ENCODE measurements around the gene CDC27. TPM values are rescaled to one million over a fixed set of nuclear protein-coding genes. Genes with fewer than 3 reads are reported as not detected.
A peak's percentile ranks its signal among the peaks of the same experiment; 100 is the strongest.

CDC27 gene
- total and polyA plus RNA-seq, 2 of the 4 experiments (the other 2 are of a cell fraction): 47.7 to 190 TPM

DNA sequence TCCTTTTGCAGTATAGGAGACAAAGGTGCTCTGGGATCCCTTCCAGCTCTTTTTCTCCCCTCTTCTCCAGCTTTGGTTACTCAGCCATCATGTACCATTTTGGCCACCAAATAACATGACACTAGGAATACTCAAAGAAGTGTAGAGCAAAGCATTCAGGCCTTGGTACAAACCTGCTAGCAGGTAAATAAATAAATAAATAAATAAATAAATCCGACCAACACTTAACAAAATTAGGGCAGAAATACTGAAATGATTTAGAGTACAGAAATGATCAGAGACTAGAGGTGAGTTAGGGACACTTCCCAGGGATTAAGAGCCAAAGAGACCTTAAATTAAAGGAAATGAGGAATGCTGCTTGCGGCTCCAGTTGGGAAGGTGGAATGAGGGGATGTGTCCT is 46.8 kb upstream of the CDC27 start:
- Histone ChIP-seq H3K4me3 (ENCODE audit: insufficient read depth, low read depth, low read length) (no peak overlapping the region), H3K56ac (ENCODE audit: extremely low read depth, insufficient read depth, low read length) (no peak overlapping the region)
- BruUV-seq (replicated peaks): no TSS peak

More for the DNA sequence above, 46.8 kb upstream of the CDC27 start:
- Histone ChIP-seq H2AK9ac (replicated peaks; ENCODE audit: low read depth, low read length, poor library complexity) (no peak overlapping the region), H3K18ac (ENCODE audit: low read depth, low read length) (no peak overlapping the region), H3K27me3 (ENCODE audit: control insufficient read depth, insufficient read depth, low read length) (no peaks in the 10 kb centered on the region), H3K9me3 (ENCODE audit: control insufficient read depth, insufficient read depth, low read length) (no peaks in the 10 kb centered on the region; the same call in 1 of the 2 replicates), H2BK120ac (ENCODE audit: low read depth, low read length) (no peak overlapping the region; the same call in 1 of the 2 replicates), H3K4ac (ENCODE audit: low read depth, low read length) (no peak overlapping the region; the same call in 1 of the 2 replicates), H3K9me1 (ENCODE audit: insufficient read depth, low read length) (peaks cover 22% of the 10 kb centered on the region), H4K91ac (ENCODE audit: insufficient read depth, low read depth, low read length) (no peak overlapping the region), H3K4me2 (ENCODE audit: low read depth, low read length) (no peak overlapping the region), H2BK15ac (ENCODE audit: low read depth, low read length) (0 out of 3 replicates have a peak overlapping the region, but pooled peaks have one; percentile 17), H3K14ac (replicated peaks; ENCODE audit: low read depth, low read length) (no peak overlapping the region), H2AK5ac (ENCODE audit: low read depth, low read length) (peak overlapping the region; percentile 76), H3K4me1 (ENCODE audit: control insufficient read depth, insufficient read depth, low read length) (peaks cover 15% of the 10 kb centered on the region), H2AFZ (replicated peaks; ENCODE audit: low read length, poor library complexity) (no peak overlapping the region), H3K9ac (ENCODE audit: low read depth, low read length) (no peak overlapping the region), H4K20me1 (ENCODE audit: insufficient read depth, low read length) (no peaks in the 10 kb centered on the region), H2BK5ac (ENCODE audit: low read depth, low read length, poor library complexity, severe bottlenecking) (no peak overlapping the region), H4K5ac (ENCODE audit: low read depth, low read length) (no peak overlapping the region), H3K36me3 (ENCODE audit: control insufficient read depth, insufficient read depth, low read length) (no peaks in the 10 kb centered on the region), H4K8ac (ENCODE audit: low read depth in 2 of 2, low read length in 2 of 2) (no peak overlapping the region), H3K23ac (ENCODE audit: low read depth, low read length) (no peak overlapping the region), H2BK20ac (ENCODE audit: low read depth, low read length) (peak overlapping the region; percentile 14), H3K27ac (ENCODE audit: insufficient read depth, low read length) (no peak overlapping the region), H3K79me1 (ENCODE audit: low read depth in 1 of 2, low read length in 2 of 2) (no peaks in the 10 kb centered on the region; a peak in 1 of 4 replicates)
- ChIA-PET CTCF (no interaction called here), POLR2A (ENCODE audit: unreplicated experiment) (no interaction called here)
- TF ChIP-seq ELK1 (IDR thresholded peaks at IDR 0.05; ENCODE audit: borderline replicate concordance, low read depth, low read length) (no peak), MAZ (IDR thresholded peaks at IDR 0.05; ENCODE audit: borderline replicate concordance, low read depth, low read length) (no peak), FOS (IDR thresholded peaks at IDR 0.05; ENCODE audit: low read depth, low read length) (no peak), MXI1 (IDR thresholded peaks at IDR 0.05; ENCODE audit: borderline replicate concordance, low read depth, low read length) (no peak), RAD21 (IDR thresholded peaks at IDR 0.05; ENCODE audit: low read length) (no peak), MAFK (IDR thresholded peaks at IDR 0.05; ENCODE audit: low read depth, low read length) (no peak)
- DNase-seq (no peak), ATAC-seq (ENCODE audit: low read depth) (no peak)
- WGBS, 2 experiments (ENCODE audit: extremely low coverage in 2 of 2, insufficient read length in 1 of 2): no CpG with 5 or more reads among the region's 2 CpGs
- in situ Hi-C loops (cut with MboI; ENCODE audit: low sequenced_read_pairs): no loop called here
- dilution Hi-C loops (cut with HindIII; ENCODE audit: low sequenced_read_pairs, unreplicated experiment): no loop called here
- intact Hi-C loops (cut with micrococcal nuclease): no loop called here
